IPS-18c (cell line): Measurements from ENCODE around the gene SELL.

Experiments used
- H3K4me3 ChIP-seq: 2 replicates; pipeline ENCODE4 v1.7.0; 2013; ENCODE audit warnings: low read depth, mild to moderate bottlenecking, low read length, moderate library complexity; ENCODE audit not compliant: insufficient read depth
- H3K9me3 ChIP-seq: one replicate; pipeline ENCODE4 v1.6.1; 2013; ENCODE audit warnings: mild to moderate bottlenecking, low read length, moderate library complexity; ENCODE audit not compliant: control insufficient read depth, insufficient read depth

Gene SELL

GRCh38 chr1:169711469-169712308 lies at the start of gene SELL:
Gene SELL (minus strand): TSS chr1:169711620. CDS start chr1:169711498, 122 bp downstream.
- Histone ChIP-seq H3K9me3 (no peaks in the 10 kb centered on the region), H3K4me3 (no peak within 1 kb of the TSS)

GRCh38 chr1:169759038-169759437 lies 47.6 kb upstream of the SELL start:
- Histone ChIP-seq H3K4me3 (no peak overlapping the region), H3K9me3 (peaks cover 6% of the 10 kb centered on the region)

- H3K9me3 ChIP-seq = peaks cover 3% of the 10 kb centered on the region
- H3K4me3 ChIP-seq = no peak overlapping the region
Observed at GRCh38 chr1:169753549-169753948, 42.1 kb upstream of the SELL start.

GRCh38 chr1:169750041-169750440 lies 38.6 kb upstream of the SELL start:
- H3K9me3 ChIP-seq = no peaks in the 10 kb centered on the region
- H3K4me3 ChIP-seq = no peak overlapping the region

- H3K9me3 ChIP-seq = no peaks in the 10 kb centered on the region
- no peak overlapping the region for H3K4me3 ChIP-seq
Observed at GRCh38 chr1:169746550-169746949, 35.1 kb upstream of the SELL start.

- Histone ChIP-seq H3K9me3 (no peaks in the 10 kb centered on the region), H3K4me3 (no peak overlapping the region)
Observed at GRCh38 chr1:169745015-169745861, 33.8 kb upstream of the SELL start.

GRCh38 chr1:169741666-169742394 lies 30.4 kb upstream of the SELL start:
- no peak overlapping the region for H3K4me3 ChIP-seq
- H3K9me3 ChIP-seq = no peaks in the 10 kb centered on the region

- H3K4me3 ChIP-seq = no peak overlapping the region
- no peaks in the 10 kb centered on the region for H3K9me3 ChIP-seq
Observed at GRCh38 chr1:169739980-169740379, 28.6 kb upstream of the SELL start.

GRCh38 chr1:169733924-169734323 lies 22.5 kb upstream of the SELL start, which contains the start of gene SELE:
Gene SELE (minus strand): TSS chr1:169734079. CDS start chr1:169733612, 467 bp downstream.
- H3K4me3 ChIP-seq = no peak within 1 kb of the TSS
- H3K9me3 ChIP-seq = no peaks in the 10 kb centered on the region

GRCh38 chr1:169731446-169731845 lies 20.0 kb upstream of the SELL start:
- Histone ChIP-seq H3K4me3 (no peak overlapping the region), H3K9me3 (no peaks in the 10 kb centered on the region)

GRCh38 chr1:169729991-169730390 lies 18.6 kb upstream of the SELL start:
- no peak overlapping the region for H3K4me3 ChIP-seq
- H3K9me3 ChIP-seq = no peaks in the 10 kb centered on the region

GRCh38 chr1:169727307-169727706 lies 15.9 kb upstream of the SELL start:
- H3K9me3 ChIP-seq = no peaks in the 10 kb centered on the region
- H3K4me3 ChIP-seq = no peak overlapping the region

GRCh38 chr1:169726851-169727250 lies 15.4 kb upstream of the SELL start:
- Histone ChIP-seq H3K9me3 (no peaks in the 10 kb centered on the region), H3K4me3 (no peak overlapping the region)

GRCh38 chr1:169725930-169726329 lies 14.5 kb upstream of the SELL start:
- Histone ChIP-seq H3K4me3 (no peak overlapping the region), H3K9me3 (no peaks in the 10 kb centered on the region)

GRCh38 chr1:169724168-169724567 lies 12.7 kb upstream of the SELL start:
- Histone ChIP-seq H3K4me3 (no peak overlapping the region), H3K9me3 (no peaks in the 10 kb centered on the region)

- Histone ChIP-seq H3K9me3 (no peaks in the 10 kb centered on the region), H3K4me3 (no peak overlapping the region)
Observed at GRCh38 chr1:169723763-169724162, 12.3 kb upstream of the SELL start.

GRCh38 chr1:169722779-169723178 lies 11.4 kb upstream of the SELL start:
- Histone ChIP-seq H3K4me3 (no peak overlapping the region), H3K9me3 (no peaks in the 10 kb centered on the region)
